HG03175 (cell line): ENCODE results near the gene SOD1.
"Not testable (repeated sequence)": the region's sequence is repeated elsewhere in the genome, so short reads cannot be mapped to it uniquely, and the experiment has no call there.

ENCODE experiments used
- ATAC-seq: cut with Tn5 transposase; IDR thresholded peaks from one replicate; pipeline ENCODE4 v1.9.1; 2021; ENCODE audit warnings: mild to moderate bottlenecking, moderate library complexity; ENCODE audit not compliant: unreplicated experiment

Gene SOD1

DNA sequence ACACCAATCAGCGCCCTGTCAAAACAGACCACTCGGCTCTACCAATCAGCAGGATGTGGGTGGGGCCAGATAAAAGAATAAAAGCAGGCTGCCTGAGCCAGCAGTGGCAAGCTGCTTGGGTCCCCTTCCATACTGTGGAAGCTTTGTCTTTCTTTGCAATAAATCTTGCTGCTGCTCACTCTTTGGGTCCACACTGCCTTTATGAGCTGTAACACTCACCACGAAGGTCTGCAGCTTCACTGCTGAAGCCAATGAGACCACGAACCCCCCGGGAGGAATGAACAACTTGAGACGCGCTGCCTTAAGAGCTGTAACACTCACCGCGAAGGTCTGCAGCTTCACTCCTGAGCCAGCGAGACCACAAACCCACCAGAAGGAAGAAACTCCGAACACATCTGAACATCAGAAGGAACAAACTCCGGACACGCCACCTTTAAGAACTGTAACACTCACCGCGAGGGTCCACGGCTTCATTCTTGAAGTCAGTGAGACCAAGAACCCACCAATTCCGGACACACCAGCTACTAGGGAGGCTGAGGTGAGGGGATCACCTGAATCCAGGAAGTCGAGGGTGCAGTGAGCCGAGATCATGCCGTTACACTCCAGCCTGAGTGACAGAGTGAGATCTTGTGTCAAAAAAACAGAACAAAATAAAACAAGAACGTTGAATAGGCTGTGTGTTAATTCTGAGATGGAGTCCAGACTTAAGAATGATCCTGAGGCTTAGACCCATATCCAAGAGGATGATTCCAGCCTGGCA lies 4.5 kb upstream of the SOD1 start:
- ATAC-seq = not testable (repeated sequence)

DNA sequence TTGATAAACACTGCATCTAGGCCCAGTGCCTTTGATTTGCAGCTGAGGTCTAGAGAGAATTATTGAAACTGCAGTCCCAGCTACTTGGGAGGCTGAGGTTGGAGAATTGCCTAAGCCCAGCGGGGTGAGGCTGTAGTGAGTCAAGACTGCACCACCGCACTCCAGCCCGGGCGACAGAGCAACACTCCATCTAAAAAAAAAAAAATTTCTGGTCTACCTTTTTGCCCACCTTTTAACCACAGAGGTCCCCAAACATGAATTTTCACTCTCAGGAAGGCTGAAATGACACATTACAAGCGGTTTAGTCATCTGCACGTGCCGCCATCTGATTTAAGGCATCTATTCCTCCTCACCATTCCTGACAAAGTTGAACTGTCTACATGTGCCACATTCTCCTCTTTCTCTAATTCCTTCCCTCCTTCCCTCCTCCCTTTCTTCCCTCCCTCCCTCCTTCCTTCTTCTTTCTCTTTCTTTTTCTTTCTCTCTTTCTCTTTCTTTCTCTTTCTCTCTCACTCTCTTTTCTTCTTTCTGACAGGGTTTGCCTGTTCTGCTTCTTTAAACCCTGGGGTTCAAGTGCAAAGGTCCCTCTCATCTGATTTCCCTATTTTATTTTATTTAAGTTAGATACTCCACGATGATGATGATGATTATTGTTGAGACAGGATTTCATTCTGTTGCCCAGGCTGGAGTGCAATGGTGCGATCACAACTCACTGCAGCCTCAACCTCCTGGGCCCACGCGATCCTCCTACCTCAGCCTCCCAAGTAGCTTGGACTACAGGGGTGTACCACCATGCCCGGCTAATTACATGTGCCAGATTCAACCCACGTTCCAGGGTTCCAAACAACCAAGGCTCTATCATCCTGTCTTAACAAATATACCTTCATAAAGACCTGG lies 3.0 kb upstream of the SOD1 start:
- ATAC-seq = no peak

DNA sequence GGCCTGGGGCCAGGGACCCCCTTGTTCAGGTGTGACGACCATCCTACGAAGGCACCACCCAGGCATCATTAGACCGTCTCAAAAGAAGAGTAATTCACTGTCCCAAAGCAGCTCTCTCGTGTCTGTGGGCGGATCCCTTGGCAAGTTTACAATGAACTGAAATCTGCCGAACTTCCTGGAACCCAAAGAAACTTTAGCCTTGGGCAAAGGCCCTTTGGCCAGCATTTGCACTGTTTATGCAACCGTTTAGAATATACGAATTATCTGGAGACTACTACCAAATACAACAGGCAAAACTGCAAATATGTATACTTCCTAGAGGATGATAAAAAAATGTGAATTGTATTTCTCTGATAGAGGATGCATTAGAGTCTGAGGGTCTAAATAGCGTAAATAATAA lies 1.4 kb upstream of the SOD1 start:
- ATAC-seq = no peak

GRCh38 chr21:31659286-31659535 lies 282 bp upstream of the SOD1 start:
- ATAC-seq = peak; percentile 25

DNA sequence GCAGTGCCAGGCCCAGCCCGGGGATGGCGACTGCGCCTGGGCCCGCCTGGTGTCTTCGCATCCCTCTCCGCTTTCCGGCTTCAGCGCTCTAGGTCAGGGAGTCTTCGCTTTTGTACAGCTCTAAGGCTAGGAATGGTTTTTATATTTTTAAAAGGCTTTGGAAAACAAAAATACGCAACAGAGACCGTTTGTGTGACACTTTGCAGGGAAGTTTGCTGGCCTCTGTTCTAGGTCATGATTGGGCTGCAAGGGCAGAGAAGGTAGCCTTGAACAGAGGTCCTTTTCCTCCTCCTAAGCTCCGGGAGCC lies 719 bp downstream of the SOD1 start:
- peak; percentile 35 for ATAC-seq

- no peak for ATAC-seq
Observed at GRCh38 chr21:31660591-31660990, 1.1 kb downstream of the SOD1 start.

DNA sequence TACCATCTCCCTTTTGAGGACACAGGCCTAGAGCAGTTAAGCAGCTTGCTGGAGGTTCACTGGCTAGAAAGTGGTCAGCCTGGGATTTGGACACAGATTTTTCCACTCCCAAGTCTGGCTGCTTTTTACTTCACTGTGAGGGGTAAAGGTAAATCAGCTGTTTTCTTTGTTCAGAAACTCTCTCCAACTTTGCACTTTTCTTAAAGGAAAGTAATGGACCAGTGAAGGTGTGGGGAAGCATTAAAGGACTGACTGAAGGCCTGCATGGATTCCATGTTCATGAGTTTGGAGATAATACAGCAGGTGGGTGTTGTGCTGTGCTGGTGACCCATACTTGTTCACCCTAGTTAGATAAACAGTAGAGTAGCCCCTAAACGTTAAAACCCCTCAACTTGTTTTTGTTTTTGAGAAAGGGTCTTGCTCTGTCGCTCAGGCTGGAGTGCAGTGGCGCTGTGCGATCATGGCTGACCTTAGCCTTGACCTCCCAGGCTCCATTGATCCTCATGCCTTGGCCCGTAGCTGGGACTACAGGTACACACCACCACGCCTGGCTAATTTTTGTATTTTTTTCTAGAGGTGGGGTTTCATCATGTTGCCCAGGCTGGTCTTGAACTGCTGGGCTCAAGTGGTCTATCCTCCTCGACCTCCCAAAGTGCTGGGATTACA lies 4.2 kb downstream of the SOD1 start:
- ATAC-seq = no peak

GRCh38 chr21:31665397-31665796 lies 5.9 kb downstream of the SOD1 start:
- ATAC-seq = no peak

DNA sequence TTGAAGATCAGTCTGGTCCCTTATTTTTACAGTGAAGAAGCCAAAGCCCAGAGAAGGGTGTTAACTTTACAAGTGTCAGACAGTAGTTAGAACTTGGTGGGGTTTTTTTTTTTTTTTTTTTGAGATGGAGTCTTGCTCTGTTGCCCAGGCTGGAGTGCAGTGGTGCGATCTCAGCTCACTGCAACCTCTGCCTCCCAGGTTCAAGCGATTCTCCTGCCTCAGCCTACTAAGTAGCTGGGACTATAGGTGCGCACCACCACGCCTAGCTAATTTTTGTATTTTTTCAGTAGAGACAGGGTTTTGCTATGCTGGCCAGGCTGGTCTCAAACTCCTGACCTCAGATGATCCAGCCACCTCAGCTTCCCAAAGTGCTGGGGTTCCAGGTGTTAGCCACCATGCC lies 6.4 kb downstream of the SOD1 start:
- not testable (repeated sequence) for ATAC-seq

GRCh38 chr21:31666445-31667010 lies 7.0 kb downstream of the SOD1 start:
- no peak for ATAC-seq

GRCh38 chr21:31667132-31667531 lies 7.6 kb downstream of the SOD1 start:
- ATAC-seq = no peak

- no peak for ATAC-seq
Observed at GRCh38 chr21:31667639-31668038, 8.1 kb downstream of the SOD1 start.

DNA sequence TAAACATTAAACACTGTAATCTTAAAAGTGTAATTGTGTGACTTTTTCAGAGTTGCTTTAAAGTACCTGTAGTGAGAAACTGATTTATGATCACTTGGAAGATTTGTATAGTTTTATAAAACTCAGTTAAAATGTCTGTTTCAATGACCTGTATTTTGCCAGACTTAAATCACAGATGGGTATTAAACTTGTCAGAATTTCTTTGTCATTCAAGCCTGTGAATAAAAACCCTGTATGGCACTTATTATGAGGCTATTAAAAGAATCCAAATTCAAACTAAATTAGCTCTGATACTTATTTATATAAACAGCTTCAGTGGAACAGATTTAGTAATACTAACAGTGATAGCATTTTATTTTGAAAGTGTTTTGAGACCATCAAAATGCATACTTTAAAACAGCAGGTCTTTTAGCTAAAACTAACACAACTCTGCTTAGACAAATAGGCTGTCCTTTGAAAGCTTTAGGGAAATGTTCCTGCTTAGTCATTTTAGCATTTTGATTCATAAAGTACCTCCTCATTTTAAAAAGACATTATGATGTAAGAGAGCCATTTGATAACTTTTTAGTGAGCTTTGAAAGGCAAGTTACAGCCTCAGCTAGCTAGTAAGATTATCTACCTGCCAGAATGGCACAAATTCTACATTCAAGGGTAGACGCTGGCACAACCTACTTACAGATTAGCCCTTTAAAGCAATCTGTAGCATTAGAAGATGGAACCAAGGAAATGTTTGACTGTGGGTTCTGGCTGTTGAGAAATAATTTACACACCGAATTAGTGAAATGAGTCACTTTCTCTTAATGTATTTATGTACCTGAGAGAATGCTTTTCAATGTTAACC lies 9.4 kb downstream of the SOD1 start:
- peak; percentile 48 for ATAC-seq

DNA sequence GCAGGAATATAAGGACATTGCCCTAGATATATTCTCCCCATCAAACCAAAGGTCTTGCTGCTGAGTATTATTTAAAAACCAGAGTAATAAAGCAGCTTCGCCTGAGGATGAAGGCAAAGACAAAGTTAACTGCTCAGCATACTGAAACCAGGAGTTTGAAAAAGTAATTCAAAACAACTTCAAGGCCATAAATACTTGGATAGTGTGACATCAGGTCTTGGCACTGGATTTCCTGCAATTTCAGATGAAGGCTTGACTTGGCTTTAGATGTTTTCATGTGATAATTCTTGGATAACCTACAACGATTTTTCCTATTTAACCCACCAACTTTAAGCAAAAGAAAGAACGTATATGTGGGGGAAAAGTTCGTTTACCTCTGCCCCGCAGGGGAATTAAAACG lies 10.6 kb downstream of the SOD1 start:
- ATAC-seq = no peak

GRCh38 chr21:31671146-31671716 lies 11.7 kb downstream of the SOD1 start:
- no peak for ATAC-seq

DNA sequence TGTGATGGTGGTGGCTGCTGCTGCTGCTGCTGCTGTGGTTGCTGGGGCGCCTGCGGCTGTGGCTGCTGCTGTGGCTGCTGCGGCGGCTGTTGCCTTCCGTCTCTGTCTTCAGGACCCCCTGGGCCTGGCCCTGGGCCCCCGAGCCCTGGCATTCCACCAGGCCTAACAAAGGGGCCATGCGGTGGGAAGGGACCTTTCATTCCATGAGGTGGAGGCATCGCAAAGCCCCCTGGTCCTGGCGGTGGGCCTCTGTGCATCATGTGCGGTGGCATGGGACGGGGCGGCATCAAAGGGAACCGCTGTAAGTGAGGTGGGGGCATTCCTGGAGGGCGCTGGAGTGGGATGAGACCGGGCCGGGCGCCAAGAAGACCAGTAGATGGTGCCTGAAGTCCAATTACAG lies 12.4 kb downstream of the SOD1 start:
- ATAC-seq = no peak

DNA sequence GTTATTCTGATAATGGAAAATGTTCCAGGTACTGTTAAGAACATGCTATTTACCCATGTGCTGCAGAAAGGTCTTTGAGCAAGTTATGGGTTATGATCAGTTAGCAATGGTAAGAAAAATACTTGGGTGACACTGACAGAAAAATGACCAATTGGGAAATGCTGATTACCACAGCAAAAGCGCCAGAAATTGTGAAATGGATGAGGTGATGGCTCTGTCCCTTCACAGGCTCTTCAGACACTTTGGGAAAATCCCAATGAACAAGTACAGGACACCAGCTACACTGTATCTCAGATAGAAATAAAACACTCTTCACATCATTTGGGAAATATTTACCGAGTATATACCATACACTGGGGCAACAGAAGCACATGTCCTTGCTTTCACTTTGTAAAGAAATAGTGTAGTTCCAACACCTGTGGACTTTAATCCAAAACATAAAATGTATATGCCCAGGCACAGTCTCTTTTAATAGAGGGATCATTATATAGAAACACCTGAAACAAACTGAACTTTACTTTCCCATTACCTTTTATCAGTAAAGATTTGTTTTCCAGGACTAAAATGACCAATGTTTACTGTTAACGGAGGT lies 13.9 kb downstream of the SOD1 start:
- ATAC-seq = no peak

DNA sequence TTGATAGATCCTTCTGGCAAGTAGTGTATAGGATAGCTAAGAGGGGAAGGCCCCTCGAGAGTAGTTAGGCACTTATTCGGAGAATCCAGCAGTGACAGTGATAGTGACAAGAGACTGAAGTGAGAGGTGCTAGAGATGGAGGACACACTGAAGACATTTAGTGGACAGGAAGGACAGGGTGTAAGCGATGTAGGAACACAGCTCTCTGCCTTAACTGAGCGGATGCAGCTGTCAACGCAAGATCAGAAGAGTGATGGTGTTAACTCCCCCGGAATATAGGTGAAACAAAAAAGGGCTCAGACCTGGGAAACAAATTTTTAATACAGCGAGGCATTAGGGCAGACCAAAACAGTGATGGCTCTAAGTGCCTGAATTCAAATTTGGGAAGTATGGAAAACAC lies 15.8 kb downstream of the SOD1 start:
- no peak for ATAC-seq

- no peak for ATAC-seq
Observed at GRCh38 chr21:31675960-31676359, 16.5 kb downstream of the SOD1 start.

- ATAC-seq = no peak
Observed at GRCh38 chr21:31677047-31677446, 17.6 kb downstream of the SOD1 start.
